ENCODE measurements around the gene FXYD6. TPM values are rescaled to one million over a fixed set of nuclear protein-coding genes. Genes with fewer than 3 reads are reported as not detected.
"Not testable (repeated sequence)": the region's sequence is repeated elsewhere in the genome, so short reads cannot be mapped to it uniquely, and the experiment has no call there.

FXYD6 gene
- total and polyA plus RNA-seq, 4 donors, result 14.5 to 28.7 (median 28.4) TPM

DNA sequence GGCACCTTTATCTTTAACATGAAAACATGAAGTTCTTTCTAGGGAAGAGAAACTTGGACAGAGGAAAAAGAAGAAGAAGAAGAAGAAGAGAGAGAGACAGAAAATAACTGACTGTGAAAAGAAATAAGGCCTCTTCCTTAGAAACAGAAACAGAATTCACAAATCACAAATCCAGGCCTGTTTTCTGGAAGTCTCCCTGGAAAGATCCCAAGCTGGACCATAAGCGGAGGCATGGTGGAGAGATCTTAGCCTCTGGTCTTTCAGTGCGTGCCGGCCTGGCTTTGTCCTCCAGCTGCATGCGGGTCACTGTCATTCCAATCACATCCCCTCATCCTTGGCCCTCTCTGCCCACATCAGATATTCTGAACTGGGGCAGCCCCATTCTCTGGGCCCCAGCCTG lies 6.9 kb downstream of the FXYD6 start:
- WGBS, 2 donors, result 66 to 69% methylated on average over 4 of the region's 4 CpGs
- DNase-seq (no peak), ATAC-seq (ENCODE audit: low FRiP score) (no peak)
- Histone ChIP-seq H3K9me3 (ENCODE audit: control insufficient read depth, low read length) (no peaks in the 10 kb centered on the region), H3K4me3 (ENCODE audit: low read length in 2 of 2) (no peak overlapping the region), H3K27me3 (ENCODE audit: control insufficient read depth in 1 of 2, insufficient read depth in 2 of 2, low read length in 1 of 2) (no peaks in the 10 kb centered on the region), H3K27ac (ENCODE audit: low read depth in 1 of 2, low read length in 2 of 2) (no peak overlapping the region), H3K4me1 (ENCODE audit: control insufficient read depth in 1 of 2, insufficient read depth in 2 of 2, low read length in 2 of 2) (no peaks in the 10 kb centered on the region), H3K36me3 (ENCODE audit: control insufficient read depth in 1 of 2, insufficient read depth in 2 of 2, low read length in 1 of 2) (no peaks in the 10 kb centered on the region)
- intact Hi-C loops (cut with DNase I), result no loop called here

DNA sequence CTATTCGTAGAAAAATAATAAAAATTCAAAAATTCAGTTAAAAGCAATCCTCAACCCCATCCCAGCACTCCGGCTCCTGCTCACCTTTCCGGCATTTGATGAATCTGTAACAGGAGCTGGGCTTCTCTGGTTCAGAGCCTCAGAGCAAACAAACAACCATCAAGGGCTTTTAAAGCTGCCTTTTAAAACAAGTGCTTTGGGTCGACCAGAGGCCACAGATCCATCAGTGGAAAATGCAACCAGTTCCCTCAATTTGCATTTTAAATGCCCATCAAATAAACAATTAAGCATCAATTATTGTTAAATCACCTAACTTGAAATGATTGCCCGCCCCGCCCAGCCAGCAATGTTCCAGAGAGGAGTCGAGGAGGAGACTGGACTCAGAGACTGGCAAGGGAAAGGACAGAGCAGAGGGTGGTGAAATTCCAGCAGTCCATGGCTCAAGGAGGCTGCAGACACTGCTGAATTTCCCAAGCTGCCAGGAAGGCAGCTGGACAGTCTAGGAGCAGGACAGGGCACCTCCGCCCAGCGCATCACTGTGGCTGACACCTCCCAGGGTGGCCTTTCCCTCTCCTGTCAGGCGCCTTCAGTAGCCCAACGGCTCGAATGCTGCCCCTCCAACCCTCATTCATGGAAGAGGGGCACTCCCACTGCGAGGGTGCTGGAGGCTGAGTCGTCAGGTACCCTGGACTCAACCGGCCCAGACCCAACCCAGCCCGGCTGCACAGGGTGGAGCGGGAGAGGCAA lies 7.5 kb downstream of the FXYD6 start:
- Histone ChIP-seq H3K27me3 (ENCODE audit: control insufficient read depth in 1 of 2, insufficient read depth in 2 of 2, low read length in 1 of 2) (no peaks in the 10 kb centered on the region), H3K36me3 (ENCODE audit: control insufficient read depth in 1 of 2, insufficient read depth in 2 of 2, low read length in 1 of 2) (no peaks in the 10 kb centered on the region), H3K4me3 (ENCODE audit: low read length in 2 of 2) (no peak overlapping the region), H3K27ac (ENCODE audit: low read depth in 1 of 2, low read length in 2 of 2) (no peak overlapping the region), H3K4me1 (ENCODE audit: control insufficient read depth in 1 of 2, insufficient read depth in 2 of 2, low read length in 2 of 2) (no peaks in the 10 kb centered on the region), H3K9me3 (ENCODE audit: control insufficient read depth, low read length) (no peaks in the 10 kb centered on the region)
- intact Hi-C loops (cut with DNase I), result no loop called here
- ATAC-seq (ENCODE audit: low FRiP score), result no peak
- WGBS, 2 donors, result 90 to 91% methylated on average over 17 of the region's 17 CpGs
- DNase-seq, result no peak

DNA sequence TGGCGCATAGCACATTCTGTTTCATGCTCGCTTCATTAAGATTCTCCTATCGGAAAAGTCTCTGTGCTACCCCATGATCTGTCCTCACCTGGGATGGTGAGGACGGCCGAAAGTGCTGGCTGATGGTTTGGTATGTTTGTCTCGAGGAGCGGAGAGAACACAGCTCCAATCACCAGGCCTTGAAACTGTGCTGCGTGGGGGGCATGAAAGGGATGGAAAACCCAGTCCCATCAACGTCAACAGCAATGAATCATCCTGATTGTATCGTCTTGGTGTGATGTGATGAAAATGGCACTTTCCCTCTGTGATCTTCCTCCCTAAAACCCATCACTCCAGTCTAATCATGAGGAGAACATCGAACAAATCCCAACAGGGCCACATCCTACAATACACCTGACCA lies 8.4 kb downstream of the FXYD6 start:
- intact Hi-C loops (cut with DNase I), result no loop called here
- Histone ChIP-seq H3K27ac (ENCODE audit: low read depth in 1 of 2, low read length in 2 of 2) (no peak overlapping the region), H3K27me3 (ENCODE audit: control insufficient read depth in 1 of 2, insufficient read depth in 2 of 2, low read length in 1 of 2) (no peaks in the 10 kb centered on the region), H3K9me3 (ENCODE audit: control insufficient read depth, low read length) (no peaks in the 10 kb centered on the region), H3K4me3 (ENCODE audit: low read length in 2 of 2) (no peak overlapping the region), H3K36me3 (ENCODE audit: control insufficient read depth in 1 of 2, insufficient read depth in 2 of 2, low read length in 1 of 2) (no peaks in the 10 kb centered on the region), H3K4me1 (ENCODE audit: control insufficient read depth in 1 of 2, insufficient read depth in 2 of 2, low read length in 2 of 2) (no peaks in the 10 kb centered on the region)
- ATAC-seq (ENCODE audit: low FRiP score), result no peak
- WGBS, 2 donors, result 84 to 91% methylated on average over 11 of the region's 11 CpGs
- DNase-seq, result no peak

DNA sequence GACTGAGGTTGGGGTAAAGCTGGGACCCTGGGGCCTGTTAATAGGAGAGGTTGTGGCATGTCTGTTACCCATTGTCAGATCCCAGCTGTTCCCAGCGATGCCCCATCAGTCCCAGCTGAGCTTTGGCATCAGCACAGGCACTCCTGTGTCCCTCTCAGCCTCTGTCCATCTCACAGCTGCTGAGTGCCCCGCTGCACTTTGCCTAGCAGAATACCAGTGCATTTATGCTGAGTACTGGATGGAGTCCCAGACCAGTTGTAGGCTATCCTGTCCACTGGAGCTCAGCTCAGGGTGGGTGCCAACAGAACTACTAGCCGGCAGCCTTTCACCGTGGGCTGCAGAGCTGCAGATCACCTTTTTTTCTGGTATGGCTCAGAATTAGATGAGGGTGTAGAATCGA lies 9.9 kb downstream of the FXYD6 start:
- WGBS, 2 donors, result 77 to 78% methylated on average over 5 of the region's 5 CpGs
- Histone ChIP-seq H3K36me3 (ENCODE audit: control insufficient read depth in 1 of 2, insufficient read depth in 2 of 2, low read length in 1 of 2) (no peaks in the 10 kb centered on the region), H3K4me3 (ENCODE audit: low read length in 2 of 2) (no peak overlapping the region), H3K4me1 (ENCODE audit: control insufficient read depth in 1 of 2, insufficient read depth in 2 of 2, low read length in 2 of 2) (no peaks in the 10 kb centered on the region), H3K9me3 (ENCODE audit: control insufficient read depth, low read length) (no peaks in the 10 kb centered on the region), H3K27me3 (ENCODE audit: control insufficient read depth in 1 of 2, insufficient read depth in 2 of 2, low read length in 1 of 2) (no peaks in the 10 kb centered on the region), H3K27ac (ENCODE audit: low read depth in 1 of 2, low read length in 2 of 2) (no peak overlapping the region)
- ATAC-seq (ENCODE audit: low FRiP score) (no peak), DNase-seq (no peak)
- intact Hi-C loops (cut with DNase I), result no loop called here

DNA sequence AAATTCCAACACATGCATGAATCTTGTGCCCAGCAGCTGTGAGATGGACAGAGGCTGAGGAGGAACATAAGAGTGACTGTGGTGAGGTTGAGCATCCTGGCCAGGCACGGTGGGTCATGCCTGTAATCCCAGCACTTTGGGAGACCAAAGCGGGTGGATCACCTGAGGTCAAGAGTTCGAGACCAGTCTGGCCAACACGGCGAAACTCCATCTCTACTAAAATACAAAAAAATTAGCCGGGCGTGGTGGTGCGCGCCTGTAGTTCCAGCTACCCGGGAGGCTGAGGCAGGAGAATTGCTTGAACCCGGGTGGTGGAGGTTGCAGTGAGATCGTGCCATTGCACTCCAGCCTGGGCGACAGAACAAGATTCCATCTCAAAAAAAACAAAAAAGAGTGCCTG lies 10.9 kb downstream of the FXYD6 start:
- H3K27me3 ChIP-seq (ENCODE audit: control insufficient read depth in 1 of 2, insufficient read depth in 2 of 2, low read length in 1 of 2); ATAC-seq (ENCODE audit: low FRiP score); H3K4me1 ChIP-seq (ENCODE audit: control insufficient read depth in 1 of 2, insufficient read depth in 2 of 2, low read length in 2 of 2); DNase-seq; intact Hi-C loops (cut with DNase I); H3K27ac ChIP-seq (ENCODE audit: low read depth in 1 of 2, low read length in 2 of 2); H3K9me3 ChIP-seq (ENCODE audit: control insufficient read depth, low read length); H3K36me3 ChIP-seq (ENCODE audit: control insufficient read depth in 1 of 2, insufficient read depth in 2 of 2, low read length in 1 of 2); H3K4me3 ChIP-seq (ENCODE audit: low read length in 2 of 2): not testable (repeated sequence)
- 96 to 97% methylated on average over 13 of the region's 13 CpGs for WGBS, 2 donors

DNA sequence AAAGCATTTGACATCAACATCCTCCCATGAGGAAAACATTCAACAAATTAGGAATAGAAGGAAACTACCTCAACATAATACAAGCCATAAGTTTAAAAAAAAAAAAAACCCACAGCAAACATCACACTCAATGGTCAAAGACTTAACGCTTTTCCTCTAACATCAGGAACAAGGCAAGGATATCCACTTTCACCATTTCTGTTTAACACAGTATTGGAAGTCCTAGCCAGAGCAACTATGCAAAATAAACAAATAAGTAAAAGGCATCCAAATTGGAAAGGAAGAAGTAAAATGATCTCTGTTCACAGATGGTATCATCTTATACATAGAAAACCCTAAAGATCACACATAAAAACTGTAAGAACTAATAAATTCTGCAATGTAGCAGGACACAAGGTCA lies 13.1 kb downstream of the FXYD6 start:
- no peak for DNase-seq
- no peak overlapping the region for H3K4me3 ChIP-seq (ENCODE audit: low read length in 2 of 2)
- no peaks in the 10 kb centered on the region for H3K4me1 ChIP-seq (ENCODE audit: control insufficient read depth in 1 of 2, insufficient read depth in 2 of 2, low read length in 2 of 2)
- H3K9me3 ChIP-seq (ENCODE audit: control insufficient read depth, low read length), result no peaks in the 10 kb centered on the region
- no peak overlapping the region for H3K27ac ChIP-seq (ENCODE audit: low read depth in 1 of 2, low read length in 2 of 2)
- ATAC-seq (ENCODE audit: low FRiP score), result no peak
- 93 to 94% methylated on average over 1 of the region's 1 CpG for WGBS, 2 donors
- H3K36me3 ChIP-seq (ENCODE audit: control insufficient read depth in 1 of 2, insufficient read depth in 2 of 2, low read length in 1 of 2), result no peaks in the 10 kb centered on the region
- no peaks in the 10 kb centered on the region for H3K27me3 ChIP-seq (ENCODE audit: control insufficient read depth in 1 of 2, insufficient read depth in 2 of 2, low read length in 1 of 2)
- intact Hi-C loops (cut with DNase I), result no loop called here

DNA sequence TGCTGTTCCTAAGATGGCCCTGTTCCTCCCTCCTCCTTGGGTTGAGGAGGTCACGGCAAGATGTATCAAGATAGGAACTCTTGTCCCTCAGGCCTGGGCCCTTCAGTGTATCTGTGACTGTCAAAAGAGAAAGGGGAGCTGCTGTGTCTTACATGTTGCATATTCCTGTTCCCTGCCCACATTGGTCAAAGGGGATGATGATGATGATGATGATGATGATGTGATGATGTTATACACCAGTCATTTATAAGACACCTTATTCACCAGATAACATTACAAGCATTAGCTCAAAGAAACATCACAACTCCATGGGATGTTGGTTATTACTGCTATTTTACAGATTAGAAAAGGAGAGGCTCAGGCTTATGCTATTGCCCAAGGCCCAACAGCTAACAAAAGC lies 13.7 kb downstream of the FXYD6 start:
- no peak overlapping the region for H3K4me3 ChIP-seq (ENCODE audit: low read length in 2 of 2)
- H3K36me3 ChIP-seq (ENCODE audit: control insufficient read depth in 1 of 2, insufficient read depth in 2 of 2, low read length in 1 of 2), result no peaks in the 10 kb centered on the region
- no peak overlapping the region for H3K27ac ChIP-seq (ENCODE audit: low read depth in 1 of 2, low read length in 2 of 2)
- no peaks in the 10 kb centered on the region for H3K9me3 ChIP-seq (ENCODE audit: control insufficient read depth, low read length)
- H3K4me1 ChIP-seq (ENCODE audit: control insufficient read depth in 1 of 2, insufficient read depth in 2 of 2, low read length in 2 of 2), result no peaks in the 10 kb centered on the region
- DNase-seq, result no peak
- intact Hi-C loops (cut with DNase I), result no loop called here
- ATAC-seq (ENCODE audit: low FRiP score), result no peak
- WGBS, 2 donors, result 99 to 100% methylated on average over 1 of the region's 1 CpG
- H3K27me3 ChIP-seq (ENCODE audit: control insufficient read depth in 1 of 2, insufficient read depth in 2 of 2, low read length in 1 of 2), result no peaks in the 10 kb centered on the region

DNA sequence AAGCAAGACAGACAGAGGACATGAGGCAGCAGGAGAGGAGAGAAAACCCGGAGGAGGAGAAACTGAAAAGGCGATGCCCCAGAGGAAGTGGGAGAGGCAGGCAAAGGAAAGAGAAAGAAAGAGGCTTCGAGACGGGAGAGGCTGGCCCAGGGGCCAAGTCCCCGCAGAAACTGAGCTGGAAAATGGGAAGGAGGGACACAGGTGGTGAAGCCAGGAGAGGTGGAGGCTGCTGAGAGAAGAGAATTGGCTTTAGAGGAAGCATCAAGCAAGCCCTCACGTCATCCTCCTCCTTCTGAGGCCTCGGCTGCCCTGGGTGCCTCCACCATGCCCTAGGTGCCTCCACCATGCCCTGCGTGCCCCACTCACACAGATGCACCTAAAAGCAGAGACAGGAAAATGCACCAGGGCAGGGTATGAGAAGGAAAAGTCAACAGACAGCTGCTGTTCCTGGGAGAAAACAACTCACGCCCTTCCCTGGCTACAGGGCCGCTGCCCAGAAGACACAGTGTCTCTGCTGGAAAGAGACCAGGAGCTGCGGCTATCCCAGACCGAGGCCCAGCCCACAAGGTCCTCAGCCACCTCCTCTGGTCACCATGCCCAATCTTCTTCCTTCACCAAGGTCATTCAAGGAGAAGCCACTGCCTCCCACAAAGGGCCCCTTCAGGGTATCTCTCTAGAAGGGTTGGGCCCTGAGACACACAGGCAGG lies 14.3 kb downstream of the FXYD6 start:
- no peaks in the 10 kb centered on the region for H3K4me1 ChIP-seq (ENCODE audit: control insufficient read depth in 1 of 2, insufficient read depth in 2 of 2, low read length in 2 of 2)
- H3K36me3 ChIP-seq (ENCODE audit: control insufficient read depth in 1 of 2, insufficient read depth in 2 of 2, low read length in 1 of 2), result no peaks in the 10 kb centered on the region
- no peak overlapping the region for H3K27ac ChIP-seq (ENCODE audit: low read depth in 1 of 2, low read length in 2 of 2)
- no peaks in the 10 kb centered on the region for H3K9me3 ChIP-seq (ENCODE audit: control insufficient read depth, low read length)
- no peaks in the 10 kb centered on the region for H3K27me3 ChIP-seq (ENCODE audit: control insufficient read depth in 1 of 2, insufficient read depth in 2 of 2, low read length in 1 of 2)
- no peak for ATAC-seq (ENCODE audit: low FRiP score)
- WGBS, 2 donors, result 82 to 91% methylated on average over 12 of the region's 12 CpGs
- H3K4me3 ChIP-seq (ENCODE audit: low read length in 2 of 2), result no peak overlapping the region
- DNase-seq, result no peak
- intact Hi-C loops (cut with DNase I), result no loop called here

Measured in aorta (tissue), 5 donors.